ENCODE results near the gene GAPDH.
A peak's percentile ranks its signal among the peaks of the same experiment; 100 is the strongest.
"Not testable (repeated sequence)": the region's sequence is repeated elsewhere in the genome, so short reads cannot be mapped to it uniquely, and the experiment has no call there.

The GAPDH gene

GRCh38 chr12:6533923-6534694 is at the start of gene GAPDH:
Gene GAPDH, plus strand, starts transcription at chr12:6534517. Its CDS starts 316 bp downstream, at chr12:6534833.
- H3K27ac Mint-ChIP-seq = peak within 1 kb of the TSS; percentile 97 to 99 (median 99)
- TF ChIP-seq CTCF (IDR thresholded peaks at IDR 0.05; ENCODE audit: unreplicated experiment in 3 of 3) = no peak
- H3K27me3 Mint-ChIP-seq (ENCODE audit: low read depth) = no peaks in the 10 kb centered on the region
- H3K36me3 Mint-ChIP-seq (ENCODE audit: low read depth) = peaks cover 47% of the 10 kb centered on the region
- peak within 1 kb of the TSS; percentile 88 to 95 (median 93) for H3K4me3 Mint-ChIP-seq
- peaks cover 38% of the 10 kb centered on the region for H3K4me1 Mint-ChIP-seq
- H3K9me3 Mint-ChIP-seq = no peaks in the 10 kb centered on the region

- Mint-ChIP-seq H3K4me3 (no peak overlapping the region), H3K27me3 (ENCODE audit: low read depth) (no peaks in the 10 kb centered on the region), H3K36me3 (ENCODE audit: low read depth) (peaks cover 4% of the 10 kb centered on the region), H3K27ac (no peak overlapping the region), H3K4me1 (peaks cover 12% of the 10 kb centered on the region), H3K9me3 (no peaks in the 10 kb centered on the region)
- no peak for TF ChIP-seq CTCF (IDR thresholded peaks at IDR 0.05; ENCODE audit: unreplicated experiment in 3 of 3)
These were observed 46.1 kb upstream of the GAPDH start for GRCh38 chr12:6488240-6488639.

- TF ChIP-seq CTCF (IDR thresholded peaks at IDR 0.05; ENCODE audit: unreplicated experiment in 3 of 3) = no peak
- no peaks in the 10 kb centered on the region for H3K27me3 Mint-ChIP-seq (ENCODE audit: low read depth)
- H3K27ac Mint-ChIP-seq = no peak overlapping the region
- H3K4me1 Mint-ChIP-seq = peaks cover 15% of the 10 kb centered on the region
- H3K4me3 Mint-ChIP-seq = no peak overlapping the region
- H3K36me3 Mint-ChIP-seq (ENCODE audit: low read depth) = peaks cover 4% of the 10 kb centered on the region
- H3K9me3 Mint-ChIP-seq = no peaks in the 10 kb centered on the region
These were observed 44.9 kb upstream of the GAPDH start for GRCh38 chr12:6489449-6489848.

- H3K27ac Mint-ChIP-seq; H3K9me3 Mint-ChIP-seq; H3K27me3 Mint-ChIP-seq (ENCODE audit: low read depth): not testable (repeated sequence)
- Mint-ChIP-seq H3K36me3 (ENCODE audit: low read depth) (peaks cover 11% of the 10 kb centered on the region), H3K4me3 (peak overlapping the region in 1 of 3 experiments; percentile 40), H3K4me1 (peaks cover 27% of the 10 kb centered on the region)
These were observed 43.6 kb upstream of the GAPDH start for GRCh38 chr12:6490673-6491072.

GRCh38 chr12:6492838-6493496 is 41.4 kb upstream of the GAPDH start, which contains the start of gene MRPL51:
Gene MRPL51, minus strand, starts transcription at chr12:6493262. Its CDS starts 126 bp downstream, at chr12:6493136.
- Mint-ChIP-seq H3K36me3 (ENCODE audit: low read depth) (peaks cover 16% of the 10 kb centered on the region), H3K9me3 (no peaks in the 10 kb centered on the region), H3K4me1 (peaks cover 27% of the 10 kb centered on the region), H3K27ac (peak within 1 kb of the TSS; percentile 97 to 99 (median 99)), H3K27me3 (ENCODE audit: low read depth) (no peaks in the 10 kb centered on the region), H3K4me3 (peak within 1 kb of the TSS; percentile 89 to 97 (median 90))
- TF ChIP-seq CTCF (IDR thresholded peaks at IDR 0.05; ENCODE audit: unreplicated experiment in 3 of 3) = no peak

GRCh38 chr12:6493497-6494257 is 40.6 kb upstream of the GAPDH start, which contains the start of gene NCAPD2:
Gene NCAPD2, plus strand, starts transcription at chr12:6494102. Its CDS starts 997 bp downstream, at chr12:6495099.
- Mint-ChIP-seq H3K9me3 (no peaks in the 10 kb centered on the region), H3K4me1 (peaks cover 27% of the 10 kb centered on the region), H3K27ac (peak within 1 kb of the TSS; percentile 97 to 99 (median 99)), H3K4me3 (peak within 1 kb of the TSS; percentile 89 to 97 (median 90)), H3K36me3 (ENCODE audit: low read depth) (peaks cover 20% of the 10 kb centered on the region), H3K27me3 (ENCODE audit: low read depth) (no peaks in the 10 kb centered on the region)
- peak; percentile 26 to 43 (median 39) for TF ChIP-seq CTCF (IDR thresholded peaks at IDR 0.05; ENCODE audit: unreplicated experiment in 3 of 3)
